Measurements from ENCODE around the gene APOBEC3C. TPM values are rescaled to one million over a fixed set of nuclear protein-coding genes. Genes with fewer than 3 reads are reported as not detected.

APOBEC3C gene
- total and polyA plus RNA-seq, 2 of the 4 experiments (the other 2 are of a cell fraction) = 6.6 to 32.0 TPM

DNA sequence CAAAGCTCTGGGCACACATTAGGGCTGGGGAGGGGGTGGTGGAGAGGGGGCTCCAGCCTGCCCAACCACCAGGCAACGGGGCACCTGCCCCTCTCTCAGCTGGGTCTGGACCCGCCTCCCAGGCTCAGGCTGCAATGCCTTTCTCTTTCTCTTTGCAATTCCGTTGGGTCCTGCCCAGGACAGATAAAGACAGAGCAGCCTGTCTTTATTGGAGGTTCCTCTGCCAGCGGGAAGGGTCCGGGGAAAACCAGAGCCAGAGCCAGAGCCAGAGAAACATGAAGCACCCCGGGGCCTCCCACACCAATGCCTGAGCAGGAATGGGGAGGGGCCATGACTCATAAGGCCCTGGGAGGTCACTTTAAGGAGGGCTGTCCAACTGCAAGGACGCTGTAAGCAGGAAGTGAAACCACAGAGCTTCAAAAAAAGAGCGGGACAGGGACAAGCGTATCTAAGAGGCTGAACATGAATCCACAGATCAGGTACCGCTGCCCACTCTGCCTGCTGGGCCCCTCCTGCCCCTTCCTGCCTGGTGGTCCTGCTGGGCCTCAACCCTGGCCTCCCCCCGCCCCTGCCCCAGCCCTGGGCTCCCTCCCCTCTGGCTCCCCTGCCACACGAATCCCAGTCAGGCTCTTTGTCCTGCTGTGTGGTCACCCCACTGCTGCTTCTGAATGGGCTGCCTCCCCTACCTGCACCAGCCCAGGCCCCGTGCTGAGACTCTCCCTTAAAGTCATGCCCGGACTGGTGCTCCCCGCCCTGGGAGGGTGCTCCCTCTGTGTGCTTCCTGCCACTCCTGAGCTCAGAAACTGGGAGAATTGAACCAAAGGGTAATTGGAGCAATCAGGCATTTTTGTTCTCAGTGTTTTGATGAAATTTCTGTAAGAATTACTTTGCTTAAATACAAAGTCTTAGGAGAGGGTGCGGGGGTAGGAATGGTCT, 31.8 kb upstream of the APOBEC3C start, which contains the start of gene APOBEC3B:
Gene APOBEC3B (plus strand): TSS at position 356 of the 936 bp plus-strand sequence. CDS start 107 bp downstream, at position 463.
- peak within 1 kb of the TSS; percentile 82 for H2AFZ ChIP-seq (replicated peaks; ENCODE audit: low read length, poor library complexity)
- H3K14ac ChIP-seq (replicated peaks; ENCODE audit: low read depth, low read length) = peak within 1 kb of the TSS; percentile 88
- TF ChIP-seq CHD1 (IDR thresholded peaks at IDR 0.05; ENCODE audit: low read depth, low read length) = no peak
- TF ChIP-seq POLR2A (IDR thresholded peaks at IDR 0.05; ENCODE audit: low read depth, low read length) = peak; percentile 31; the same call in 1 of the 2 replicates
- TF ChIP-seq BHLHE40 (IDR thresholded peaks at IDR 0.05; ENCODE audit: low read depth, low read length) = no peak
- no peak for TF ChIP-seq MAFK (IDR thresholded peaks at IDR 0.05; ENCODE audit: low read depth, low read length)
- TF ChIP-seq RAD21 (IDR thresholded peaks at IDR 0.05; ENCODE audit: low read length) = no peak
- TF ChIP-seq FOS (IDR thresholded peaks at IDR 0.05; ENCODE audit: low read depth, low read length) = peak; percentile 86
- no peak for TF ChIP-seq RFX5 (IDR thresholded peaks at IDR 0.05; ENCODE audit: low read depth, low read length)
- TF ChIP-seq CTCF (conservative IDR thresholded peaks at IDR 0.05; ENCODE audit: low read depth, low read length) = no peak
- TF ChIP-seq MAZ (IDR thresholded peaks at IDR 0.05; ENCODE audit: borderline replicate concordance, low read depth, low read length) = peak; percentile 78; the same call in 1 of the 2 replicates
- TF ChIP-seq ELK1 (IDR thresholded peaks at IDR 0.05; ENCODE audit: borderline replicate concordance, low read depth, low read length) = no peak
- peak; percentile 74 for TF ChIP-seq MXI1 (IDR thresholded peaks at IDR 0.05; ENCODE audit: borderline replicate concordance, low read depth, low read length)
- TF ChIP-seq RCOR1 (IDR thresholded peaks at IDR 0.05; ENCODE audit: insufficient replicate concordance, low read length) = no peak
- peak within 1 kb of the TSS; percentile 54; the same call in 1 of the 2 replicates for H2BK20ac ChIP-seq (ENCODE audit: low read depth, low read length)
- H3K79me1 ChIP-seq (ENCODE audit: low read depth in 1 of 2, low read length in 2 of 2) = peaks cover 4 to 10% of the 10 kb centered on the region in 2 experiments; a peak in 2 of 4 replicates
- peak within 1 kb of the TSS; percentile 22 for H3K4me3 ChIP-seq (ENCODE audit: insufficient read depth, low read depth, low read length)
- H3K23ac ChIP-seq (ENCODE audit: low read depth, low read length) = peak within 1 kb of the TSS; percentile 7; the same call in 1 of the 2 replicates
- no peak within 1 kb of the TSS for H2BK15ac ChIP-seq (ENCODE audit: low read depth, low read length)
- 0 out of 2 replicates have a peak within 1 kb of the TSS, but pooled peaks have one; percentile 8 for H3K56ac ChIP-seq (ENCODE audit: extremely low read depth, insufficient read depth, low read length)
- ATAC-seq (ENCODE audit: low read depth) (peak; percentile 100), DNase-seq (peak; percentile 95)
- H3K36me3 ChIP-seq (ENCODE audit: control insufficient read depth, insufficient read depth, low read length) = no peaks in the 10 kb centered on the region; the same call in 1 of the 2 replicates
- ChIA-PET POLR2A (ENCODE audit: unreplicated experiment) (interaction anchor here (0.6 kb wide), 1 partner anchor 157 kb away, joined by 3 read pairs; no protein-coding TSS in a partner anchor), CTCF (interaction anchor here (0.8 to 1.0 kb wide), 2 partner anchors 9 to 21 kb away, joined by 4 to 6 read pairs; no protein-coding TSS in a partner anchor)
- H2BK120ac ChIP-seq (ENCODE audit: low read depth, low read length) = peak within 1 kb of the TSS; percentile 71; the same call in 1 of the 2 replicates
- dilution Hi-C loops (cut with HindIII; ENCODE audit: low sequenced_read_pairs, unreplicated experiment) (no loop called here), in situ Hi-C loops (cut with MboI; ENCODE audit: low sequenced_read_pairs) (no loop called here), intact Hi-C loops (cut with micrococcal nuclease) (loop anchor here (5.0 kb wide), 1 partner anchor 110 kb away; the partner anchor contains the start of gene CBX6)
- peak within 1 kb of the TSS; percentile 52 to 70; a peak in 3 of 4 replicates for H4K8ac ChIP-seq (ENCODE audit: low read depth in 2 of 2, low read length in 2 of 2)
- peak within 1 kb of the TSS; percentile 43; the same call in 1 of the 2 replicates for H3K27ac ChIP-seq (ENCODE audit: insufficient read depth, low read length)
- peak within 1 kb of the TSS; percentile 7 for H2AK9ac ChIP-seq (replicated peaks; ENCODE audit: low read depth, low read length, poor library complexity)
- no peaks in the 10 kb centered on the region for H4K20me1 ChIP-seq (ENCODE audit: insufficient read depth, low read length)
- peak within 1 kb of the TSS; percentile 70 for H3K4ac ChIP-seq (ENCODE audit: low read depth, low read length)
- H4K5ac ChIP-seq (ENCODE audit: low read depth, low read length) = no peak within 1 kb of the TSS; the same call in none of the 2 replicates
- peak within 1 kb of the TSS; percentile 51; the same call in 1 of the 2 replicates for H2AK5ac ChIP-seq (ENCODE audit: low read depth, low read length)
- WGBS, 2 experiments (ENCODE audit: extremely low coverage in 2 of 2, insufficient read length in 1 of 2) = 15% methylated on average over 6 of the region's 16 CpGs; no CpG with 5 or more reads in 1 of the 2 experiments
- no TSS peak for BruUV-seq (replicated peaks)
- H3K4me1 ChIP-seq (ENCODE audit: control insufficient read depth, insufficient read depth, low read length) = peaks cover 8% of the 10 kb centered on the region
- H3K27me3 ChIP-seq (ENCODE audit: control insufficient read depth, insufficient read depth, low read length) = no peaks in the 10 kb centered on the region
- H4K91ac ChIP-seq (ENCODE audit: insufficient read depth, low read depth, low read length) = peak within 1 kb of the TSS; percentile 71
- H3K4me2 ChIP-seq (ENCODE audit: low read depth, low read length) = peak within 1 kb of the TSS; percentile 70
- peak within 1 kb of the TSS; percentile 16; the same call in 1 of the 2 replicates for H3K9ac ChIP-seq (ENCODE audit: low read depth, low read length)
- H2BK5ac ChIP-seq (ENCODE audit: low read depth, low read length, poor library complexity, severe bottlenecking) = peak within 1 kb of the TSS; percentile 53
- H3K18ac ChIP-seq (ENCODE audit: low read depth, low read length) = no peak within 1 kb of the TSS
- no peaks in the 10 kb centered on the region for H3K9me1 ChIP-seq (ENCODE audit: insufficient read depth, low read length)
- no peaks in the 10 kb centered on the region; the same call in 1 of the 2 replicates for H3K9me3 ChIP-seq (ENCODE audit: control insufficient read depth, insufficient read depth, low read length)
